Measurements from ENCODE around the gene CDC6.

The CDC6 gene

GRCh38 chr17:40327735-40328385 lies 40.2 kb downstream of the CDC6 start:
- ChIA-PET POLR2A (ENCODE audit: low non-redundant PET) (no interaction called here), CTCF (interaction anchor here (0.6 to 1.0 kb wide), 3 partner anchors 10 to 215 kb away, joined by 3 to 10 read pairs (median 3); no protein-coding TSS in a partner anchor)
- H3K27ac ChIP-seq, result peak overlapping the region; percentile 99
- DNase-seq (ENCODE audit: low spot score), result no peak
- no peak for TF ChIP-seq CTCF (conservative IDR thresholded peaks at IDR 0.05; ENCODE audit: low read depth)

DNA sequence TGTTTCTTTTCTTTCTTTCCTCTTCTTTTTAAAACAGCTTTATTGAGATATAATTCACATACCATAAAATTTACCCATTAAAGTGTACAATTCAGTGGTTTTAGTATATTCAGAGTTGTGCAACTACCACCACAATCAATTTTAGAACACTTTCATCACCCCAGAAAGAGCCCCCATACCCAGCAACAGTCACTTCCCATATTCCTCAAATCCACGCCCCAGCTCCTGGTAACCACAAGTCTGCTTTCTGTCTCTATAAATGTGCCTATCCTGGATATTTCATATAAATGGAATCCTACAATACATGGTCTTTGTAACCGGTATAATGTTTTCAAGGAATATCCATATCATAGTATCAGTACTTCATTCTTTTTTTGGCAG lies 40.7 kb downstream of the CDC6 start:
- no peak for TF ChIP-seq CTCF (conservative IDR thresholded peaks at IDR 0.05; ENCODE audit: low read depth)
- DNase-seq (ENCODE audit: low spot score), result no peak
- CTCF ChIA-PET, result interaction anchor here (0.6 to 1.0 kb wide), 3 partner anchors 11 to 735 kb away, joined by 3 to 10 read pairs (median 4); no protein-coding TSS in a partner anchor
- peak overlapping the region; percentile 99 for H3K27ac ChIP-seq
- POLR2A ChIA-PET (ENCODE audit: low non-redundant PET), result no interaction called here

GRCh38 chr17:40329839-40330794 lies 42.4 kb downstream of the CDC6 start:
- ChIA-PET POLR2A (ENCODE audit: low non-redundant PET) (interaction anchor here (0.7 kb wide), 1 partner anchor 1172 kb away, joined by 3 read pairs; no protein-coding TSS in a partner anchor), CTCF (interaction anchor here (2.4 kb wide), 1 partner anchor 13 kb away, joined by 8 read pairs; no protein-coding TSS in a partner anchor)
- DNase-seq (ENCODE audit: low spot score), result no peak
- H3K27ac ChIP-seq, result peak overlapping the region; percentile 66
- TF ChIP-seq CTCF (conservative IDR thresholded peaks at IDR 0.05; ENCODE audit: low read depth), result no peak

- no peak for TF ChIP-seq CTCF (conservative IDR thresholded peaks at IDR 0.05; ENCODE audit: low read depth)
- ChIA-PET CTCF (interaction anchor here (2.4 kb wide), 1 partner anchor 13 kb away, joined by 8 read pairs; no protein-coding TSS in a partner anchor), POLR2A (ENCODE audit: low non-redundant PET) (interaction anchor here (0.7 kb wide), 1 partner anchor 1171 kb away, joined by 3 read pairs; no protein-coding TSS in a partner anchor)
- peak overlapping the region; percentile 66 for H3K27ac ChIP-seq
- no peak for DNase-seq (ENCODE audit: low spot score)
Measured at GRCh38 chr17:40330850-40331470, 43.3 kb downstream of the CDC6 start.

DNA sequence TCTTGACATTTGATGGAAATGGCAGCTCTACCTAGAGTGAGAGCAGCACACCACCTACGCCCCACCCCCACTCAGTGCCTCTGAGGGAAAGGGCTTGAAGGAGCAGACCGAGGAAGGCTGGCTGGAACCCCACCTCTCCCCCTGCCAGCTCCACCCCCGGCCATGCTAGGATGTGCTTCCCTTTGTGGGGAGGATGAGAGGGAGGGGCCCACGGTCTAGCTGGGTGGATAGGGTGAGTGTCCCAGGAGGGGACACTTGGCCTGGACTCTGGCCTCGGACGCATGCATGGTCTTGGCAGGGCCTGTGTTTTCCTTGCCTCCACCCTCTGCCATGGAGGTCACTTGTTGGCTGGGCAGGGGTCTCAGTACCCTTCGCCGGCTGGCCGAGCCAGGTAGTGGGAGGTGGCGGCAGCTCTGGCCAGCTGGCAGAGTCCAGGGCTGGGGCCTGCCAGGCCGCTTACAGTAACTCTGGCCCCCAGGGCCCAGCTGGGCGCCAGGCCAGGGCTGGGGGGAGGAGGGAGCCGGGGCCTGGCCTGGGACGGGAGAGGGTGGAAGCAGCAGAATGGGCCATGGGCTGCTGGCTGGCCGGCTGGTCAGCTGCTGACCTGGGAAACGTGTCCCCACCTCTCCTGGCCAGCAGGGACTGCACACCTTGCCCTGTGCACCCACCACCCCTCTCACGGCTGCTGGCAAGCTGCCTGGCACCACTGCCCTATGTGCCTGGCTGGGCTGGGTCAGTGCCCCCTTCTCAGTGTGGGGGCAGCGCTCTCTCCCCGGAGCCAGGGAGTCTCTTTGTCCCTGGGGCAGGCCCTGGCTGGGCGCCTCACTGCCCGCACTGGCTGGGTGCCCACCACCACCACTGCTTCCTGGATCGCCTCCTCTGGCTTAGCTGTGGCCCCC lies 44.3 kb downstream of the CDC6 start:
- ChIA-PET POLR2A (ENCODE audit: low non-redundant PET) (no interaction called here), CTCF (interaction anchor here (2.4 kb wide), 1 partner anchor 15 kb away, joined by 8 read pairs; no protein-coding TSS in a partner anchor)
- TF ChIP-seq CTCF (conservative IDR thresholded peaks at IDR 0.05; ENCODE audit: low read depth), result no peak
- DNase-seq (ENCODE audit: low spot score), result no peak
- peak overlapping the region; percentile 66 for H3K27ac ChIP-seq

Data from RWPE1 (cell line).